ENCODE results near the gene GNG4. TPM values are rescaled to one million over a fixed set of nuclear protein-coding genes. Genes with fewer than 3 reads are reported as not detected.
"Not testable (repeated sequence)": the region's sequence is repeated elsewhere in the genome, so short reads cannot be mapped to it uniquely, and the experiment has no call there.

The GNG4 gene
- total RNA-seq, 1 donor from 2014 or later, result 170 TPM

DNA sequence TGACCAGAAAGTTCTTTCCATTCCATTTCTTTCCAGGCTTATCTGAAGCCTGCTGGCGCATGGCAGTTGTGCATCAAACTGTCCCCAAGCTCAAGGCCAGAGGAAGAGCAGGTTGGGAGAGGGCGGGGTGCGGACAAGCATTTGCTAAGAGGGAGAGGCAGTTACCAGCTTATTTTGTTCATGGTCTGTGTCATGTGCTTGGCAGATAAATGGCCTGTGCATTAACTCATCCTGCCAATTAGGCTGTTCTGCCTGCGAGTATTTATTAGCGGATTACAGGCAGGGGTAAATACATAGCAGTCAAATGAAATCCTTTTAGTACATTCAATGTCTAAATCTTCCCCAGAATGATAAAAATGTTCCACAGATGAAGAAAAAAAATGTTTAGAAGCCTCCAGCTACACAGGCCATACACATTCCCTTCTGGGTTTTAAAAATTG, 96.5 kb downstream of the GNG4 start:
- Mint-ChIP-seq H3K27ac (no peak overlapping the region), H3K36me3 (ENCODE audit: low read depth) (peaks cover 10% of the 10 kb centered on the region), H3K4me1 (ENCODE audit: low read depth) (no peaks in the 10 kb centered on the region), H3K27me3 (ENCODE audit: low read depth) (peaks cover 3% of the 10 kb centered on the region), H3K9me3 (no peaks in the 10 kb centered on the region), H3K4me3 (ENCODE audit: low read depth) (no peak overlapping the region)
- intact Hi-C loops (cut with micrococcal nuclease), result no loop called here
- no peak for DNase-seq (ENCODE audit: low spot score)

DNA sequence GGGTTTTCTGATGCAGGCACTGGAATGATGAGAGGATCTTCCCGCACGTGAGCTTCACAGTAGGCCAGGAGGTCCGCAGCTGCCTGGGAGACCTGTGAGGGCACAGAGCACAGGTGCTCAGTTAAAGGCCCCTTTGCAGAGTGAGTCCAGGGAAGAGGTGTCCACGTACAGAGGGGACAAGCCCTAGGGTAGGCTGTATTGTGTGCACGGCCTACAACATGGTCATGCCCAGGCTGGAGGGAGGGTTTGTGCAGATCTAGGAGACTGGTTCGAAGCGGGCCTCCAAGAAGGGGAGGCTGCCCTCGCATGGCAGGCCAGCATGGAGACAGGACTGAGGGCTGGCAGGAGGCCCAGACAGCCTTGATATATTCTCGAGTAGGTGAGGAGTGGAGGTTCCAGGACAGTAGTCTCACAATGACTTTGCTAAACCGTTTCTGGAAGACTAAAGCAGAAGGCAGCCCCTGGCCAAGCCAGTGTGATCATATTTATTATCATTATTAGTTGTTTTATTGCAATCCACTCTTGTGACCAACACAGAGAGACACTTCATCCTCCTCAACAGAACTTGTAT, 97.4 kb downstream of the GNG4 start:
- no peak for DNase-seq (ENCODE audit: low spot score)
- intact Hi-C loops (cut with micrococcal nuclease), result no loop called here
- Mint-ChIP-seq H3K27me3 (ENCODE audit: low read depth) (peaks cover 3% of the 10 kb centered on the region), H3K4me3 (ENCODE audit: low read depth) (no peak overlapping the region), H3K27ac (no peak overlapping the region), H3K9me3 (no peaks in the 10 kb centered on the region), H3K4me1 (ENCODE audit: low read depth) (no peaks in the 10 kb centered on the region), H3K36me3 (ENCODE audit: low read depth) (peaks cover 10% of the 10 kb centered on the region)

DNA sequence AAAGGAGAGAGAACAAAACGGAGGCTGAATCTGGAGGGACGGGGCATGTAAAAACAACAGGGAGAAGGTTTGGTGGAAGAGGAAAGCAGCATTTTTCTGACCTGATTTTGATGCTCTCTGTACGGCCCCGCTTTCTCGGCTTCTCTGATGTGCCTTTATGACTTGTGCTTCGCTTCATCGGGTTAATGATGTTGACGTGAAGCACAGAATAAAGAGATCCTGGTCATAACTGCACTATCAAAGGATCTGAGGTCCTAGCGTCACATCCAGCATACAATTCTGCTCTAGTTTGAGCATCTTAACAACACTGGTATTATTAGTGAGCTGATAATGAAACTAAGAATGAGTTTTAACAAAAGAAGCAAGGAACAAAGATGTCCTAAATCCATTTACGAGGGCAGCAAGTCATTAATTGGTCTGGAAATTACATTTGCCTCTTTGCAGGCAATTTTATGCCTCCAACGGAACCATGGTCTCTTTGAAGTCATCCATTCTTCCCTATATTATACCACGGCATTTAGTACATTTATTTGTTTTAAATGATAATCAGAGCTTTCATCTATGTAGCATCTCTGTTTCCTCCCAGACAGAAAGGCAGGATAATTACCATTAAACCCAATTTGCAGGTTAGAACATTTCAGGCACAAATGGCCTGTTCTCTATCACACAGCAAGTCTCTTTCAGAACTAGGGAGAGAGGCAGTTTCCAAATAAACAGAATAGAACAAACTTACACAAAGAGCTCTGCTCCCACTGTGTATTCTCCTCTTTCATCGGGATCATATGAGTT, 100.0 kb downstream of the GNG4 start:
- H3K9me3 Mint-ChIP-seq, result no peaks in the 10 kb centered on the region
- DNase-seq (ENCODE audit: low spot score), result no peak
- no peak overlapping the region for H3K27ac Mint-ChIP-seq
- H3K36me3 Mint-ChIP-seq (ENCODE audit: low read depth), result peaks cover 10% of the 10 kb centered on the region
- peaks cover 9% of the 10 kb centered on the region for H3K27me3 Mint-ChIP-seq (ENCODE audit: low read depth)
- no peak overlapping the region for H3K4me3 Mint-ChIP-seq (ENCODE audit: low read depth)
- no peaks in the 10 kb centered on the region for H3K4me1 Mint-ChIP-seq (ENCODE audit: low read depth)
- intact Hi-C loops (cut with micrococcal nuclease), result no loop called here

- H3K4me3 Mint-ChIP-seq (ENCODE audit: low read depth); H3K27ac Mint-ChIP-seq; H3K27me3 Mint-ChIP-seq (ENCODE audit: low read depth); H3K9me3 Mint-ChIP-seq; intact Hi-C loops (cut with micrococcal nuclease); H3K4me1 Mint-ChIP-seq (ENCODE audit: low read depth); DNase-seq (ENCODE audit: low spot score); H3K36me3 Mint-ChIP-seq (ENCODE audit: low read depth): not testable (repeated sequence)
Observed at GRCh38 chr1:235546369-235547155, 103.0 kb downstream of the GNG4 start.

GRCh38 chr1:235545292-235545930, 104.2 kb downstream of the GNG4 start:
- peaks cover 9% of the 10 kb centered on the region for H3K27me3 Mint-ChIP-seq (ENCODE audit: low read depth)
- H3K36me3 Mint-ChIP-seq (ENCODE audit: low read depth), result peaks cover 6% of the 10 kb centered on the region
- H3K4me3 Mint-ChIP-seq (ENCODE audit: low read depth), result no peak overlapping the region
- H3K9me3 Mint-ChIP-seq, result no peaks in the 10 kb centered on the region
- DNase-seq (ENCODE audit: low spot score), result no peak
- intact Hi-C loops (cut with micrococcal nuclease), result no loop called here
- no peaks in the 10 kb centered on the region for H3K4me1 Mint-ChIP-seq (ENCODE audit: low read depth)
- H3K27ac Mint-ChIP-seq, result no peak overlapping the region

GRCh38 chr1:235542845-235543244, 106.7 kb downstream of the GNG4 start:
- intact Hi-C loops (cut with micrococcal nuclease); H3K27me3 Mint-ChIP-seq (ENCODE audit: low read depth): not testable (repeated sequence)

DNA sequence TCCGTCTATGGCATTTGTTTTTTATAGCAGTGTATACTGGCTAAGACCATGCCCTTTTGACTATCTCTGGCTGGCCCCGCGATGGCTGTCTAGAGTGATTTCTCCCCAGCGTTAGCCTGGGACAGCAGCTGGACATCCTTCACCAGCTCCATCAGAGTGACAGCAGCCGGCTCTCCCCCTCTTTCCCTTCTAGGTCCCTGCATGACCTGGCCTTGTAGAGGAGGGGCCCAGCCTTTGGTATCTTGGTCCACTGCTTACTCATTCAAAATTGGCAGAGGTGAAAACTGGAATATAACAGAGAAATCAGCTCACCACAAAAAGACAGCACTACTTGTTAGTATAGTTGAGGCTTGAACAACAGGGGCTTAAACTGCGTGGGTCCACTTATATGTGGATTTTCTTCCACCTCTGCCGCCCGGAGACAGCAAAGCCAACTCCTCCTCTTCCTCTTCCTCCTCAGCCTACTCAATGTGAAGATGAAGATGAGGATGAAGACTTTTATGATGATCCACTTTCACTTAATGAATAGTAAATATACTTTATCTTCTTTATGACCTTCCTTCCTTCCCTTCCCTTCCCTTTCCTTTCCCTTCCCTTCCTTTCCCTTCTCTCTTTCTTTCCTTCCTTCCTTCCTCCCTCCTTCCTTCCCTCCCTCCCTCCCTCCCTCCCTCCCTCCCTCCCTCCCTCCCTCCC, 116.0 kb downstream of the GNG4 start:
- no peak overlapping the region for H3K27ac Mint-ChIP-seq
- intact Hi-C loops (cut with micrococcal nuclease), result no loop called here
- H3K27me3 Mint-ChIP-seq (ENCODE audit: low read depth), result no peaks in the 10 kb centered on the region
- H3K4me1 Mint-ChIP-seq (ENCODE audit: low read depth), result peaks cover 7% of the 10 kb centered on the region
- DNase-seq (ENCODE audit: low spot score), result no peak
- no peak overlapping the region for H3K4me3 Mint-ChIP-seq (ENCODE audit: low read depth)
- H3K36me3 Mint-ChIP-seq (ENCODE audit: low read depth), result no peaks in the 10 kb centered on the region
- no peaks in the 10 kb centered on the region for H3K9me3 Mint-ChIP-seq

More at GRCh38 chr1:235542845-235543244, 106.7 kb downstream of the GNG4 start:
- not testable (repeated sequence) for H3K4me1 Mint-ChIP-seq (ENCODE audit: low read depth); H3K9me3 Mint-ChIP-seq; H3K4me3 Mint-ChIP-seq (ENCODE audit: low read depth); H3K36me3 Mint-ChIP-seq (ENCODE audit: low read depth); H3K27ac Mint-ChIP-seq; DNase-seq (ENCODE audit: low spot score)

- Mint-ChIP-seq H3K4me1 (ENCODE audit: low read depth) (peaks cover 7% of the 10 kb centered on the region), H3K36me3 (ENCODE audit: low read depth) (no peaks in the 10 kb centered on the region), H3K4me3 (ENCODE audit: low read depth) (no peak overlapping the region), H3K27me3 (ENCODE audit: low read depth) (no peaks in the 10 kb centered on the region), H3K9me3 (no peaks in the 10 kb centered on the region), H3K27ac (no peak overlapping the region)
- no peak for DNase-seq (ENCODE audit: low spot score)
- intact Hi-C loops (cut with micrococcal nuclease), result no loop called here
Observed at GRCh38 chr1:235532360-235532759, 117.2 kb downstream of the GNG4 start.

DNA sequence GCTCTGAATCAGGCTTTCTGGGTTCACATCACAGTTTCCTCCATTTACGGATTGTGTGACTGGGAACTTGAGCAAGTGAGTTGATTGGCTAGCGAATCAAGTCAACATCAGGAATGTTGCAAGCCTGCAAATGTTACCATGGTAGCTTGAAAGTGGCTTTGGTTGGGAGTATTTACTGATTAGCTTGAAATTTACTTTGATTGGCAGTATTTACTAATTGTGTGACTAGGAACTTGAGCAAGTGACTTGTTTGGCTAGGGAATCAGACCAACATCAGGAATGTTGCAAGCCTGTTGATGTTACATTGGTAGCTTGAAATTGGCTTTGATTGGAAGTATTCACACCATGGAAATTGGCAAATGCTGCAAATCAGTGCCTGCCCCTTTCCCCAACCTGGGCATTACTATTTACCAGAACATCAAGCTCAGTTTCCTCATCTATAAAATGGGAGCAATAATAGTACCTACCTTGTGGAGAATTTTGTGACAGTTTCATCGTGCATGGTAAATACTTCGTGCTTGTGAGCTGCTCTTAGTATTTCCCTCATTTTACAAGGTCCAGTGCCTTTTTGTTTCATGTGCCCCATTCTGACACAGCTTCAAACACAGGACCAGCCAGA, 122.3 kb downstream of the GNG4 start:
- H3K4me3 Mint-ChIP-seq (ENCODE audit: low read depth), result no peak overlapping the region
- H3K36me3 Mint-ChIP-seq (ENCODE audit: low read depth), result no peaks in the 10 kb centered on the region
- intact Hi-C loops (cut with micrococcal nuclease), result no loop called here
- H3K27me3 Mint-ChIP-seq (ENCODE audit: low read depth), result no peaks in the 10 kb centered on the region
- H3K9me3 Mint-ChIP-seq, result no peaks in the 10 kb centered on the region
- DNase-seq (ENCODE audit: low spot score), result no peak
- H3K27ac Mint-ChIP-seq, result no peak overlapping the region
- H3K4me1 Mint-ChIP-seq (ENCODE audit: low read depth), result peaks cover 3% of the 10 kb centered on the region

DNA sequence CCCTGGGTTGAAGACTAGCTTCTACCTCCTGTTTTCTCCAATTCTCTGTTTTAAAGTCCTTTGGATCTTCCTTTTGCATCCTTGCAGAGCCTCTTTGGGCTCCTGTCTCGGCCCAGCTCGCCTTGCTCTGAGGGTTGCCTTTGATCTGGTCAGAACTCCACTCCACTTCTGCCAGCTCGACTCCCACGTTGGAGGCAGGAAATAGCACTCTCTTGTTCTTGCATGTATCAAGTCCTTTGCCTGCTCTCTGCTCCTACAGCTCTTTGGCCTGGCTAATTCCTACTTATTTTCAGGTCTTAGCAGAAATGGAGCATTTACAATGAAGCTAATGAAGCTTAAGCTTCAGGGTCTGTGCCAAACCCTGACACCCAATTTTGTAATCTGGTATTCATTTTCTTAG, 124.3 kb downstream of the GNG4 start:
- Mint-ChIP-seq H3K4me1 (ENCODE audit: low read depth) (no peaks in the 10 kb centered on the region), H3K27me3 (ENCODE audit: low read depth) (peaks cover 4% of the 10 kb centered on the region), H3K27ac (no peak overlapping the region), H3K4me3 (ENCODE audit: low read depth) (no peak overlapping the region), H3K36me3 (ENCODE audit: low read depth) (no peaks in the 10 kb centered on the region), H3K9me3 (no peaks in the 10 kb centered on the region)
- intact Hi-C loops (cut with micrococcal nuclease), result no loop called here
- DNase-seq (ENCODE audit: low spot score), result no peak

- no peak overlapping the region for H3K4me3 Mint-ChIP-seq (ENCODE audit: low read depth)
- no peaks in the 10 kb centered on the region for H3K36me3 Mint-ChIP-seq (ENCODE audit: low read depth)
Observed at GRCh38 chr1:235516862-235517446, 132.6 kb downstream of the GNG4 start.

More at GRCh38 chr1:235516862-235517446, 132.6 kb downstream of the GNG4 start:
- Mint-ChIP-seq H3K9me3 (no peaks in the 10 kb centered on the region), H3K27ac (no peak overlapping the region), H3K4me1 (ENCODE audit: low read depth) (peaks cover 9% of the 10 kb centered on the region), H3K27me3 (ENCODE audit: low read depth) (peaks cover 12% of the 10 kb centered on the region)
- intact Hi-C loops (cut with micrococcal nuclease), result no loop called here
- no peak for DNase-seq (ENCODE audit: low spot score)

Measured in activated T-helper 2 cell treated with anti-CD3 and anti-CD28 coated beads, Interferon-gamma antibody, Interleukin-2, Interleukin-4, amounts not matched to agents 10 μg/mL and 5 μg/mL and 100 μg/mL, durations not matched to agents 14 hours and 24 hours and 36 hours (primary cell).